ENCODE results near the gene SLC22A1. TPM values are rescaled to one million over a fixed set of nuclear protein-coding genes. Genes with fewer than 3 reads are reported as not detected.
"Not testable (repeated sequence)": the region's sequence is repeated elsewhere in the genome, so short reads cannot be mapped to it uniquely, and the experiment has no call there.

The SLC22A1 gene
- total RNA-seq, 1 experiment from 2014 or later, result not detected

DNA sequence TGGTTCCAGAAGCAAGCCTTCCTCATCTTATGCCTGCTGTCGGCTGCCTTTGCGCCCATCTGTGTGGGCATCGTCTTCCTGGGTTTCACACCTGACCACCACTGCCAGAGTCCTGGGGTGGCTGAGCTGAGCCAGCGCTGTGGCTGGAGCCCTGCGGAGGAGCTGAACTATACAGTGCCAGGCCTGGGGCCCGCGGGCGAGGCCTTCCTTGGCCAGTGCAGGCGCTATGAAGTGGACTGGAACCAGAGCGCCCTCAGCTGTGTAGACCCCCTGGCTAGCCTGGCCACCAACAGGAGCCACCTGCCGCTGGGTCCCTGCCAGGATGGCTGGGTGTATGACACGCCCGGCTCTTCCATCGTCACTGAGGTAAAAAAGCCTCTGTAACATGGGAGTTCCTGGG, 366 bp downstream of the SLC22A1 start:
- no peak overlapping the region for H3K27ac ChIP-seq
- H3K9me3 ChIP-seq (replicated peaks), result no peaks in the 10 kb centered on the region
- no peaks in the 10 kb centered on the region for H3K36me3 ChIP-seq
- H3K4me3 ChIP-seq, result no peak overlapping the region
- no peaks in the 10 kb centered on the region for H3K27me3 ChIP-seq (replicated peaks)
- DNase-seq (ENCODE audit: low read depth in 1 of 2, low spot score in 2 of 2), result no peak
- no peaks in the 10 kb centered on the region for H3K4me1 ChIP-seq (replicated peaks)

DNA sequence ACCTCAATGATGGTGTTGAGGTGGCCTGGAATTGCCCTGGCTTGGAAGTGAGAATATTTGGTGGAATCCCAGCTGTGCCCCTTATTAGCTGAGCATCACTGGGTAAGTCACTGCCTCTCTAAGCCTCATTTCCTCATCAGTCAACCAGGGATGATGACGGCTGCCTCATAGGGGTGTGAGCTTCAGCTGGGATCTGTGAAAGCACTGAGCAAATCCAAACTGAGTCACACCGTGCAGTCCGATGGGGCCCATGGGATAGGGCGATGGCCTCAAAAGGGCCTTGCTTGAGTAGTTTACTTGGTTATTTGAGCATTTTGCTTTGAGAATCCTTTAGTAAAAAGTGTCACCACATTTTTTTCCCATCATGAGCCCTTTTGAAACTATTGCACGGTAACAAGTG, 1.1 kb downstream of the SLC22A1 start:
- Histone ChIP-seq H3K27me3 (replicated peaks) (no peaks in the 10 kb centered on the region), H3K4me3 (no peak overlapping the region), H3K36me3 (no peaks in the 10 kb centered on the region), H3K9me3 (replicated peaks) (no peaks in the 10 kb centered on the region), H3K4me1 (replicated peaks) (no peaks in the 10 kb centered on the region), H3K27ac (no peak overlapping the region)
- DNase-seq (ENCODE audit: low read depth in 1 of 2, low spot score in 2 of 2), result no peak

DNA sequence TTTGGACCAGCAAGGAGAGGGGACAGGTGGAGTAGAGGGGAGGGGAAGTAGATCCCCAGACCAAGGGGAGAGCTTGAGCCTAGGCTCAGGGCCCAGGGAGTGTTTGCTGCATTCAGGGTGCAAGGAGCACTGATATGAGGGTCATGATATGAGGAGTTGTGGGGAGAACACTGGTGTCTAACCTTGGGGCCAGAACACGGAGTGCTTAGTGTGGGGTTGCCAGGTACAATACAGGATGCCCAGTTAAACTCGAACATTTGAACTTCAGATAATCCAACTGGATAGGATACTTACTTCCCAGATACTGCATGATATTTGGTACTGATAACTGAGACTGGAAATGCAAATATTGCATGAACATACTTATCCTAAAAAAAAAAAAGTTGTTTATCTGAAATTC, 2.4 kb downstream of the SLC22A1 start:
- Histone ChIP-seq H3K36me3 (no peaks in the 10 kb centered on the region), H3K4me3 (no peak overlapping the region), H3K9me3 (replicated peaks) (no peaks in the 10 kb centered on the region), H3K4me1 (replicated peaks) (no peaks in the 10 kb centered on the region), H3K27ac (no peak overlapping the region), H3K27me3 (replicated peaks) (no peaks in the 10 kb centered on the region)
- DNase-seq (ENCODE audit: low read depth in 1 of 2, low spot score in 2 of 2), result no peak

GRCh38 chr6:160124605-160125004, 3.0 kb downstream of the SLC22A1 start:
- no peak overlapping the region for H3K4me3 ChIP-seq
- no peaks in the 10 kb centered on the region for H3K27me3 ChIP-seq (replicated peaks)
- H3K4me1 ChIP-seq (replicated peaks), result no peaks in the 10 kb centered on the region
- H3K27ac ChIP-seq, result no peak overlapping the region
- H3K9me3 ChIP-seq (replicated peaks), result no peaks in the 10 kb centered on the region
- no peaks in the 10 kb centered on the region for H3K36me3 ChIP-seq
- DNase-seq (ENCODE audit: low read depth in 1 of 2, low spot score in 2 of 2), result no peak

DNA sequence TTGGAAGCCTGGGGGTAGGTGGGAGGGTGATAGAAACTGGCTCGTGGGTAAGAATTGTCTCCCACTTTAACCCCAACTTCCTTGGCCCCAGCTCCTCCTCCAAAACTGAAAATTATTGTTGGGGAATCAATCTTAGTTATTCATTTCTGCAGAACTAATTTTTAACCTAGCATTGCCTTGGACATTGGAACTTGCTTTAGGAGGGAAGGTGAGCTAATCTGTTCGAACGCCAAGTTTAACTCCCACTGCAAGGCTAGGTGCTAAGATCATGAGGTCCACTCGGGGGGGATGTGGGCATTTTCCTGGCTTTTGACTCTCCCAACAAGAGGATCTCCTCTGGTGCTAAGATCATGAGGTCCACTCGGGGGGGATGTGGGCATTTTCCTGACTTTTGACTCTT, 3.5 kb downstream of the SLC22A1 start:
- H3K27ac ChIP-seq; DNase-seq (ENCODE audit: low read depth in 1 of 2, low spot score in 2 of 2): not testable (repeated sequence)

GRCh38 chr6:160127270-160128124, 5.9 kb downstream of the SLC22A1 start:
- H3K36me3 ChIP-seq, result no peaks in the 10 kb centered on the region
- H3K9me3 ChIP-seq (replicated peaks), result no peaks in the 10 kb centered on the region
- DNase-seq (ENCODE audit: low read depth in 1 of 2, low spot score in 2 of 2), result no peak
- no peaks in the 10 kb centered on the region for H3K27me3 ChIP-seq (replicated peaks)
- H3K27ac ChIP-seq, result no peak overlapping the region
- no peak overlapping the region for H3K4me3 ChIP-seq
- no peaks in the 10 kb centered on the region for H3K4me1 ChIP-seq (replicated peaks)

More for the DNA sequence above, 3.5 kb downstream of the SLC22A1 start:
- not testable (repeated sequence) for H3K4me1 ChIP-seq (replicated peaks); H3K36me3 ChIP-seq; H3K4me3 ChIP-seq; H3K9me3 ChIP-seq (replicated peaks); H3K27me3 ChIP-seq (replicated peaks)

DNA sequence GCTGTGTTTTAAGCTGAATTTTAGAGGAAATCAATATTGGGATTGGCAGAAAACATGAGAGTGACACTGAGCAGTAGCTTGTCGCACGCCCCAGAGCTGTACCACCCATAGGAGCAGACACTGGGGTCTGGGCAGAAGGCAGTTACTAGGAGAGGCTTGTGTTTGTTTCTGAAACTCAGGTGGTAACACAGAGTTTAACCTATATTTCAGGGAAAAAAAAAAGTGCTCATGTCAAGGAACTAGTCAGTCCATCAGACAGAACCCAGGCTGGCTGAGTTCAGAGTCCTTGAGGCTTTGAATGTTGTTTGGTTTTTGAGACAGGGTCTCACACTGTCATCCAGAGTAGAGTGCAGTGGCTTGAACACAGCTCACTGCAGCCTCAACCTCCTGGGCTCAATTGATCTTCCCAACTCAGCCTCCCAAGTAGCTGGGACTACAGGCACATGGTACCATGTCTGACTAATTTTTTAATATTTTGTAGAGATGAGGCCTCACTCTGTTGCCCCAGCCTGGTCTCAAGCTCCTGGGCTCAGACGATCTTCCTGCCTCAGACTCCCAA, 6.6 kb downstream of the SLC22A1 start:
- Histone ChIP-seq H3K27me3 (replicated peaks) (no peaks in the 10 kb centered on the region), H3K4me1 (replicated peaks) (no peaks in the 10 kb centered on the region), H3K36me3 (no peaks in the 10 kb centered on the region), H3K27ac (no peak overlapping the region), H3K4me3 (no peak overlapping the region), H3K9me3 (replicated peaks) (no peaks in the 10 kb centered on the region)
- DNase-seq (ENCODE audit: low read depth in 1 of 2, low spot score in 2 of 2), result no peak

GRCh38 chr6:160128879-160129516, 7.4 kb downstream of the SLC22A1 start:
- Histone ChIP-seq H3K4me3 (no peak overlapping the region), H3K27me3 (replicated peaks) (no peaks in the 10 kb centered on the region), H3K27ac (no peak overlapping the region), H3K9me3 (replicated peaks) (no peaks in the 10 kb centered on the region), H3K4me1 (replicated peaks) (no peaks in the 10 kb centered on the region), H3K36me3 (no peaks in the 10 kb centered on the region)
- DNase-seq (ENCODE audit: low read depth in 1 of 2, low spot score in 2 of 2), result no peak

DNA sequence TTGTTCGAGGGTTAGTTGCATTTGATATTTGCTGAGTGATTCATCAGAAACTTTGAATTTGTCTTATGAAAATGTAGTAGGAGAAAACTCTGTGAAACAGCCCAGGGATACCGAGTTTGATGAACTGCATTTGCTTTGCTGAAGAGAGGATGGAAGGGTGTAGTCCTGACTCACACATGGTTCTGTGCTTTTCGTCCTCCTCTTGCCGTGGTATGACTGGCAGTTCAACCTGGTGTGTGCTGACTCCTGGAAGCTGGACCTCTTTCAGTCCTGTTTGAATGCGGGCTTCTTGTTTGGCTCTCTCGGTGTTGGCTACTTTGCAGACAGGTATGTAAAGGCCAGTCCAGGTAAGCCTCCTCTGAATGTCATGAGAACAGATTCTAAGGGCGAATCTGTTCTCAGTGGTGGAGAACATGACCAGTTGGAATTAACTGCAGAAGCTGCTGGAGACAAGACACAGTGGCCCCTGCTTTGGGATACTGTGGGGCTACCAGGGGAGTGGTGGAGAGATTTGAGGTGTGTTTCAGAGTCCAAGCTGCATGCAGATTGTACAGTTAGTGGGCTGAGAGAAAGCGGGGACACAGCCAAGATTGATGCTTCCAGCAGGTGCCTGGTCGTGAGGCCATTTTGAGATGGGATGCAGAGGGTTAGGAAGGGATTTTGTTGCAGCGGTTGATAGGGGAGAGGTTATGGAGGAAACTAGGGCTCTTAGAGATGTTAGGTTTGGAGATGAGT, 8.4 kb downstream of the SLC22A1 start:
- Histone ChIP-seq H3K36me3 (no peaks in the 10 kb centered on the region), H3K27me3 (replicated peaks) (no peaks in the 10 kb centered on the region), H3K4me3 (no peak overlapping the region), H3K9me3 (replicated peaks) (no peaks in the 10 kb centered on the region), H3K4me1 (replicated peaks) (no peaks in the 10 kb centered on the region), H3K27ac (no peak overlapping the region)
- DNase-seq (ENCODE audit: low read depth in 1 of 2, low spot score in 2 of 2), result no peak

DNA sequence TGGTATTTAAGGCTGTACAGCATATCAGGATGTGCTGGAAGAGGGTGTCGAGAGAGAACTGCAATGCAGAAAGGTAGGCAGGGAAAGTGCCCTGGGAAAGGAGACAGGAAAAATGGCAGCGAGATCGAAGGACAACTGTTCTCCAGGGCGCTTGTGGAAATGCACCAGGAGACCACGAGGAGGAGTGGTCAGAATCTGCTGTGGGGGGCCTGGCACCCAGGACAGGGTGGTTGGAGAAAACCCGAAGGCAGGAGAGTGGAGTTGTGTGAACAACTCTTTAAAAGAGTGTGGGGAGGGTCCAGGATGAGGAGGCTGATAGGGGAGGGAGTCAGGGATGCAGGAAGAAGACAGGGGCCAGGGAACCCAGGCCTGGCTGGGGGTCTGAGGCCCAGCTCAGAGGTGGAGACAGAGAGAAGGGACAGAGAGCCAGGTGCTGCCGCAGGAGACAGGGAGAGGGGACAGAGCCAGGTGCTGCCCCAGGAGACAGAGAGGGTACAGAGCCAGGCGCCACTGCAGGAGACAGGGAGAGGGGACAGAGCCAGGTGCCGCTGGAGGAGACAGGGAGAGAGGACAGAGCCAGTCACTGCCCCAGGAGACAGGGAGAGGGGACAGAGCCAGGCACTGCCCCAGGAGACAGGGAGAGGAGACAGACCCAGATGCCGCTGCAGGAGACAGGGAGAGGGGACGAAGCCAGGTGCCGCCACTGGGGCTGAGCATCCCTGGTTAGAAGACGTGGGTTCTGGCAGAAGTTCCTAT, 9.3 kb downstream of the SLC22A1 start:
- H3K27ac ChIP-seq, result no peak overlapping the region
- no peaks in the 10 kb centered on the region for H3K4me1 ChIP-seq (replicated peaks)
- H3K36me3 ChIP-seq, result no peaks in the 10 kb centered on the region
- H3K4me3 ChIP-seq, result no peak overlapping the region
- H3K9me3 ChIP-seq (replicated peaks), result no peaks in the 10 kb centered on the region
- H3K27me3 ChIP-seq (replicated peaks), result no peaks in the 10 kb centered on the region
- no peak for DNase-seq (ENCODE audit: low read depth in 1 of 2, low spot score in 2 of 2)

GRCh38 chr6:160131636-160132296, 10.2 kb downstream of the SLC22A1 start:
- Histone ChIP-seq H3K9me3 (replicated peaks) (no peaks in the 10 kb centered on the region), H3K4me3 (no peak overlapping the region), H3K27me3 (replicated peaks) (no peaks in the 10 kb centered on the region), H3K27ac (no peak overlapping the region), H3K36me3 (no peaks in the 10 kb centered on the region), H3K4me1 (replicated peaks) (no peaks in the 10 kb centered on the region)
- DNase-seq (ENCODE audit: low read depth in 1 of 2, low spot score in 2 of 2), result no peak

DNA sequence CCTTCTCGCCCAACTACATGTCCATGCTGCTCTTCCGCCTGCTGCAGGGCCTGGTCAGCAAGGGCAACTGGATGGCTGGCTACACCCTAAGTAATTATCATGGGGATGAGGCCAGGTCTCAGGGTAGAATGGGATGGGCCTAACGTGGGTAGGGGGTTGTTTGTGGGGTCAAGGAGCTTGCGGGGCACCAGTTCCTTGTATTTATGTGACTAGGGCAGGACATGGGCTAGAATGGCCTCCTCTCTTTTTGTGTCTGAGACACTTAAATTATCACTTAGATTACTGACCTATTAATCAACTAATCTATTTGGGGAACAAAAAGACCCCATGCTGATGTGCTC, 10.7 kb downstream of the SLC22A1 start:
- DNase-seq (ENCODE audit: low read depth in 1 of 2, low spot score in 2 of 2), result no peak
- no peak overlapping the region for H3K4me3 ChIP-seq
- no peaks in the 10 kb centered on the region for H3K36me3 ChIP-seq
- no peaks in the 10 kb centered on the region for H3K4me1 ChIP-seq (replicated peaks)
- no peaks in the 10 kb centered on the region for H3K9me3 ChIP-seq (replicated peaks)
- H3K27me3 ChIP-seq (replicated peaks), result no peaks in the 10 kb centered on the region
- H3K27ac ChIP-seq, result no peak overlapping the region

DNA sequence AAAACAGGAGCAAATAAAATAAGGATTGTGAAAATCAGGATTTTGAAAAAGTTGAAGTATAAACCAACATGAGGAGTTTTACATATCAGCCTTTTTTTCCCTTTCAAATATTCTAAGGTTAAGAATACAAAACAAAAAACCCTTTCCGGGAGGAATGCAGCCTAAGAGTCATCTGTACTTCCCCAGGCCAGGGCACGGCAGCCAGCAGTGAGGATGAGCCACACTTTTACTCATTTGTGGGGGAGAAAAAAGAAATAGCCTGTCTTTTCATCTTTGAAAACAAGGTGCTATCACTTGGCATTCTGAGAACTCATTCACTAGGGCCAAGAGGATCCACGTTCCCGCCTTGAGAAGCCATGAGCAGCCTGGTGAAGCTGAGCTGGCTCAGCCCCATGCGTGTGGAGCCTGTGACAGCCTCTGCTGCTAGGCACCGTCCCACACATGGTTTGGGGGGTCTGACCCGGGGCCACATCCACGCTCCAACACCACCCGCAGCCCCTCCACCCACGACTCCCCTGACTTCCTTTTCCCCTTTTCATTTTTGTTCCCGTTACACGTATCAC, 11.2 kb downstream of the SLC22A1 start:
- H3K4me3 ChIP-seq, result no peak overlapping the region
- H3K4me1 ChIP-seq (replicated peaks), result no peaks in the 10 kb centered on the region
- no peaks in the 10 kb centered on the region for H3K36me3 ChIP-seq
- H3K9me3 ChIP-seq (replicated peaks), result no peaks in the 10 kb centered on the region
- H3K27me3 ChIP-seq (replicated peaks), result no peaks in the 10 kb centered on the region
- no peak overlapping the region for H3K27ac ChIP-seq
- DNase-seq (ENCODE audit: low read depth in 1 of 2, low spot score in 2 of 2), result no peak

Measured in SJSA1 (cell line).